Measurements from ENCODE around the gene LCLAT1.

- TF ChIP-seq CTCF (IDR thresholded peaks at IDR 0.05) (no peak), POLR2A (IDR thresholded peaks at IDR 0.05) (no peak)
These were observed 17.6 kb downstream of the LCLAT1 start for GRCh38 chr2:30464544-30465170.

All from upper lobe of left lung (tissue), 4 donors.